ENCODE data around the gene PRDX4. TPM values are rescaled to one million over a fixed set of nuclear protein-coding genes. Genes with fewer than 3 reads are reported as not detected.

The PRDX4 gene
- total and polyA plus RNA-seq, 2 of the 8 experiments (the other 6 are each of a cell fraction or from before 2014, with no cell fraction given) = 130 TPM

- Histone ChIP-seq H3K56ac (replicated peaks; ENCODE audit: insufficient read length, low read depth, low read length) (no peak overlapping the region), H2BK20ac (ENCODE audit: low read length) (no peak overlapping the region), H3K4me1 (replicated peaks in 1 of 4; ENCODE audit: control insufficient read depth in 3 of 4, insufficient read depth in 4 of 4, low read length in 3 of 4) (no peaks in the 10 kb centered on the region), H3K23me2 (ENCODE audit: low read depth, low read length) (no peaks in the 10 kb centered on the region), H3K23ac (ENCODE audit: insufficient read length) (no peak overlapping the region), H3K18ac (ENCODE audit: extremely low read depth, low read length) (no peak overlapping the region), H2BK15ac (ENCODE audit: low read length) (no peak overlapping the region), H3K4me3 (ENCODE audit: extremely low read depth in 1 of 4, insufficient read depth in 2 of 4, low read depth in 3 of 4, low read length in 4 of 4) (no peak overlapping the region), H3K36me3 (ENCODE audit: control insufficient read depth in 2 of 4, insufficient read depth in 4 of 4, low read length in 3 of 4) (peaks cover 0 to 13% (median 0%) of the 10 kb centered on the region in 4 experiments; a peak in 1 of 8 replicates), H4K91ac (replicated peaks; ENCODE audit: insufficient read length, low read length) (no peak overlapping the region), H3K79me1 (ENCODE audit: low read depth, low read length) (no peaks in the 10 kb centered on the region), H2AK5ac (ENCODE audit: low read depth, low read length) (no peak overlapping the region), H2BK5ac (ENCODE audit: low read depth, low read length) (no peak overlapping the region), H3K4ac (replicated peaks; ENCODE audit: insufficient read length, low read depth, low read length) (no peak overlapping the region), H2BK120ac (replicated peaks; ENCODE audit: low read depth, low read length) (no peak overlapping the region), H3K27me3 (replicated peaks in 1 of 4; ENCODE audit: control insufficient read depth in 3 of 4, extremely low read depth in 1 of 4, insufficient read depth in 3 of 4, low read length in 3 of 4) (no peaks in the 10 kb centered on the region), H3K9ac (replicated peaks in 1 of 4; ENCODE audit: extremely low read depth in 1 of 4, low read depth in 3 of 4, low read length in 3 of 4) (no peak overlapping the region), H2AFZ (ENCODE audit: low read length) (no peak overlapping the region), H4K5ac (ENCODE audit: insufficient read length, low read depth, low read length) (no peak overlapping the region), H3K4me2 (ENCODE audit: insufficient read depth in 1 of 2, low read depth in 2 of 2, low read length in 2 of 2) (no peak overlapping the region), H4K20me1 (replicated peaks in 1 of 2; ENCODE audit: control insufficient read depth in 1 of 2, insufficient read depth in 2 of 2, low read length in 2 of 2) (no peaks in the 10 kb centered on the region), H3K9me3 (ENCODE audit: insufficient read depth in 2 of 2, low read depth in 1 of 2, low read length in 1 of 2) (no peaks in the 10 kb centered on the region), H3K27ac (ENCODE audit: low read depth, low read length) (no peak overlapping the region), H4K8ac (ENCODE audit: extremely low read depth, insufficient read depth, low read length) (no peak overlapping the region), H2BK12ac (ENCODE audit: low read depth, low read length) (no peak overlapping the region), H3K79me2 (ENCODE audit: control insufficient read depth in 1 of 2, insufficient read depth in 2 of 2, low read length in 2 of 2) (peaks cover 0 to 8% of the 10 kb centered on the region in 2 experiments; a peak in 1 of 4 replicates), H3K14ac (ENCODE audit: insufficient read length) (no peak overlapping the region)
- no peak for TF ChIP-seq ASH2L (IDR thresholded peaks at IDR 0.05; ENCODE audit: low read length)
- ChIA-PET POLR2A (ENCODE audit: partially characterized antibody) (no interaction called here), CTCF (ENCODE audit: partially characterized antibody) (no interaction called here)
- 85% methylated on average over 5 of the region's 5 CpGs; no CpG with 5 or more reads in 1 of the 2 experiments for WGBS, 2 experiments (ENCODE audit: extremely low coverage in 1 of 2, insufficient coverage in 1 of 2, insufficient read length in 1 of 2, insufficient replicate concordance in 2 of 2, low coverage in 1 of 2, low lambda C conversion rate in 2 of 2, missing lambda C conversion rate in 1 of 2)
- DNase-seq (ENCODE audit: low read depth in 1 of 2, low spot score in 2 of 2) = no peak
- no peak for FAIRE-seq
Measured at GRCh38 chrX:23732704-23733103, 65.4 kb downstream of the PRDX4 start.

Other genes with a start within 250 kb of the PRDX4 start
- gene ACOT9, start 75.8 kb downstream of the PRDX4 start, total RNA-seq (2021; fragmentation: NEBNext Ultra II Directional; extraction: Animal tissue kit (Norgen Biotek cat#: 25700)) = 37.4 and 39.5 TPM in 2 replicates
- 12.4 and 20.7 TPM in 2 replicates for gene ACOT9, start 75.8 kb downstream of the PRDX4 start, polyA plus RNA-seq (2011; rRNA removed)
- gene SAT1, start 115.7 kb downstream of the PRDX4 start, total RNA-seq (2021; fragmentation: NEBNext Ultra II Directional; extraction: Animal tissue kit (Norgen Biotek cat#: 25700)) = 26.3 and 29.2 TPM in 2 replicates
- gene SAT1, start 115.7 kb downstream of the PRDX4 start, polyA plus RNA-seq (2011; rRNA removed) = 23.4 and 36.8 TPM in 2 replicates
- 45.0 and 48.9 TPM in 2 replicates for gene APOO, start 240.4 kb downstream of the PRDX4 start, total RNA-seq (2021; fragmentation: NEBNext Ultra II Directional; extraction: Animal tissue kit (Norgen Biotek cat#: 25700))
- gene APOO, start 240.4 kb downstream of the PRDX4 start, polyA plus RNA-seq (2011; rRNA removed) = 25.7 and 39.7 TPM in 2 replicates
- gene CXorf58, start 240.5 kb downstream of the PRDX4 start, total RNA-seq (2021; fragmentation: NEBNext Ultra II Directional; extraction: Animal tissue kit (Norgen Biotek cat#: 25700)) = not detected in 2 replicates
- gene CXorf58, start 240.5 kb downstream of the PRDX4 start, polyA plus RNA-seq (2011; rRNA removed) = 0.05 TPM in 1 of 2 replicates, not detected in the other

All from H1 (cell line).